Thoracic aorta (tissue), 2 donors: ENCODE results near the gene RASA3. TPM values are rescaled to one million over a fixed set of nuclear protein-coding genes. Genes with fewer than 3 reads are reported as not detected.
A peak's percentile ranks its signal among the peaks of the same experiment; 100 is the strongest.

Source experiments
- ATAC-seq: fragments of 150-250 bp; one replicate; pipeline ENCODE4 v1.8.0; 2017; ENCODE audit warnings: low read depth; ENCODE audit not compliant: insufficient number of reproducible peaks, low FRiP score
- DNase-seq: peaks from one replicate; pipeline ENCODE4 v3.0.0-alpha.2; 2020; ENCODE audit warnings: low spot score
- H3K27ac ChIP-seq, 2 donors: fragments of 200-600 bp; sonication (generic); 1 replicate in 1 of 2; 2 replicates in 1 of 2; pipeline ENCODE4 v1.5.1; 2016; ENCODE audit warnings: mild to moderate bottlenecking in 2 of 2, moderate library complexity in 2 of 2
- H3K27me3 ChIP-seq: fragments of 200-600 bp; sonication (generic); replicated peaks from 2 replicates; pipeline ENCODE4 v1.6.0; 2016; ENCODE audit warnings: mild to moderate bottlenecking; ENCODE audit not compliant: insufficient read depth
- H3K36me3 ChIP-seq: fragments of 200-600 bp; sonication (generic); one replicate; pipeline ENCODE4 v1.5.1; 2016
- H3K4me1 ChIP-seq, 2 donors: fragments of 200-600 bp; sonication (generic); 1 replicate in 1 of 2; 2 replicates in 1 of 2; pipeline versions ENCODE4 v1.5.1 to v1.6.0; 2016; ENCODE audit warnings: low read depth in 2 of 2, mild to moderate bottlenecking in 1 of 2; ENCODE audit not compliant: control insufficient read depth in 1 of 2
- H3K4me3 ChIP-seq: fragments of 200-600 bp; sonication (generic); 2 replicates; pipeline ENCODE4 v1.5.1; 2016; ENCODE audit warnings: mild to moderate bottlenecking
- H3K9me3 ChIP-seq: fragments of 200-600 bp; sonication (generic); 2 replicates; pipeline ENCODE4 v1.5.1; 2016
- total RNA-seq, 2 donors: library from RNA; depleted of rRNA; stranded (reverse); fragments of >200 nt; gene quantifications; one replicate each; pipeline versions ENCODE4 v1.1.0 to v1.2.3, GENCODE V29; 2016
- TF ChIP-seq, protein P1 (sequence below): fragments of 200-600 bp; sonication (generic); IDR thresholded peaks from one replicate; pipeline ENCODE4 v1.5.1; 2019; ENCODE audit warnings: antibody characterized with exemption

The RASA3 gene
- total RNA-seq, 2 donors from 2014 or later, result 38.9 to 48.6 TPM

DNA sequence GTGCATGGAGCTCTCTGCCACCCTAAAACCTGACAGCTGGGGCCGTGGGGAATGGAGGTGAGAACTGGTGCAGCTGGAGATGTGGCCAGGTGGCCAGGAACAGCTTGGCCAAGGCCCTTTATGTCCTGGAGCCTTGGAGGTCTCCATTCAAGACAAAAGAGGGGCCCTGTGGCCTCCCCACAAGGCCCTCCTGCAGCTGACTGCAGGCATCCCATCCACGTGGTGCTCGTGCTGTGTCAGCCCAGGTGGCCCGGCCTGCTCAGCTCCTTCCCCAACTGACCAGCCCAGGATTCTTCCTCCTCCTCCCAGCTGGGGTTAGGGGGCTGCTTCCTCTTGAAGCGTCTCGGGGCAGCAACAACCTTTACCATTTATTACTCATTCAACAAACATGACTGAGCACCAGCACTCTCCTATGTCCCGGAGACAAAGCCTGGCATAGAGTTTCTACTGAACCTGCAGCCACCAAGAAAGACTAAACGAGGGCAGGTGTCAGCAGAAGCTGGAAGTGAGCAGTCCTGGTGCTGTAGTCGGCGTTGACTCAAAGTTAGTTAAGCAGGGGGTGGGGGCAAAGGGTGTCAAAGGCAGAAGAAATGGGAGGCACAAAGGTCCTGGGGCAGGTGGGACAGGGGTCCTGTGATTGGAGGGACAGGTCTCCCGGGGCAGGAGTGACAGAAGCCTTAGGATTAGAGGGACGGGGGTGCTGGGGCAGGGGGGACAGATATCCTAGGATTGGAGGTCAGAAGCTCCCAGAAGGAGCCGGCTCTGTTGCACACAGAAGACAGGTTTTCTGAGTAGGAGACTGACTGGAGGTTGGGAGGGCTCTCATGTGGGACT is 135.3 kb downstream of the RASA3 start:
- TF ChIP-seq, protein P1, sequence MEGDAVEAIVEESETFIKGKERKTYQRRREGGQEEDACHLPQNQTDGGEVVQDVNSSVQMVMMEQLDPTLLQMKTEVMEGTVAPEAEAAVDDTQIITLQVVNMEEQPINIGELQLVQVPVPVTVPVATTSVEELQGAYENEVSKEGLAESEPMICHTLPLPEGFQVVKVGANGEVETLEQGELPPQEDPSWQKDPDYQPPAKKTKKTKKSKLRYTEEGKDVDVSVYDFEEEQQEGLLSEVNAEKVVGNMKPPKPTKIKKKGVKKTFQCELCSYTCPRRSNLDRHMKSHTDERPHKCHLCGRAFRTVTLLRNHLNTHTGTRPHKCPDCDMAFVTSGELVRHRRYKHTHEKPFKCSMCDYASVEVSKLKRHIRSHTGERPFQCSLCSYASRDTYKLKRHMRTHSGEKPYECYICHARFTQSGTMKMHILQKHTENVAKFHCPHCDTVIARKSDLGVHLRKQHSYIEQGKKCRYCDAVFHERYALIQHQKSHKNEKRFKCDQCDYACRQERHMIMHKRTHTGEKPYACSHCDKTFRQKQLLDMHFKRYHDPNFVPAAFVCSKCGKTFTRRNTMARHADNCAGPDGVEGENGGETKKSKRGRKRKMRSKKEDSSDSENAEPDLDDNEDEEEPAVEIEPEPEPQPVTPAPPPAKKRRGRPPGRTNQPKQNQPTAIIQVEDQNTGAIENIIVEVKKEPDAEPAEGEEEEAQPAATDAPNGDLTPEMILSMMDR, result no peak
- H3K9me3 ChIP-seq, result no peaks in the 10 kb centered on the region
- H3K27me3 ChIP-seq, result no peaks in the 10 kb centered on the region
- ATAC-seq (no peak), DNase-seq (no peak)
- no peak overlapping the region for H3K4me3 ChIP-seq
- peaks cover 0 to 15% of the 10 kb centered on the region in 2 donors for H3K4me1 ChIP-seq
- H3K36me3 ChIP-seq, result peaks cover 34% of the 10 kb centered on the region
- peak overlapping the region in 1 of 2 donors; percentile 63 for H3K27ac ChIP-seq

DNA sequence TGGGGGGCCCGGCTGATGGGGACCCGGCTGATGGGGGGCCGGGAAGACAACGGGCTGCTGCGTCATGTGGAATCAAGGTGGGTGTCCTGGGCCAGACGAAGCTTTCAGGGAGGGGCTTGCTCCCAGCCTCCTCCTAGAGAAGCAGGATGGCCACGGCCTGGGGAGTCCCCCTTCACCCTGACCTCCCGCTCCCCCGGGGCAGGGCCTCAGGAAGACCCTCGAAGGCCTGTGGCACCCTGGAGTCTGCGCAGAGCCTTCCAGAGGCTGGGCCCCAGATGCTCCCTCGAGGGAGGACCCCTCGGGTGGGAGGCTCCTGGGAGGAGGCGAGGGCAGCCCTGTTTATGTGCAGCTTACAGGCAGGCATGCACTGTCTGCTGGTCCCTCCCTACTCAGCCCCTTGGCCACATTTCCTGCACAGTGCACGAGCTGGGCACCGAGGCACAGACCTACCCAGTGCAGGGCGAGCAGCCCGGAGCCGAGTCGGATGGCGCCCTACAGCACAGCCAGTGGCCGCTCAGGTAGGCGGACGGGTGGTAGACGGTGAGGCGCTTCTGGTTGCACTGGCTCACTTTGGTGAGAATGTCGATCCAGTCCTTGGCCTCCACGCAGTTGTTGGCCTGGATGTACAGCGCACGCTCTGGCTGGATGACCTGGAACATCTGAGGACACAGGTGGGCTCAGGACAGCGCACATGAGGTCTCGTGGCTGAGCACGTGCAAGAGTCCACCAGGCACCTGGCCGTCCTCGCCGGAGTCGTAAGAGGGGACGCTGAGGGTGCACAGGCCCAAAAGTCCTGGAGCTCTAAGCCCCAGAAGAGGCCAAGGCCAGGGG is 136.1 kb downstream of the RASA3 start:
- Histone ChIP-seq H3K9me3 (no peaks in the 10 kb centered on the region), H3K27me3 (no peaks in the 10 kb centered on the region), H3K36me3 (peaks cover 35% of the 10 kb centered on the region), H3K4me3 (no peak overlapping the region), H3K27ac (no peak overlapping the region), H3K4me1 (peaks cover 0 to 15% of the 10 kb centered on the region in 2 donors)
- ATAC-seq (no peak), DNase-seq (no peak)
- TF ChIP-seq, protein P1, result no peak

DNA sequence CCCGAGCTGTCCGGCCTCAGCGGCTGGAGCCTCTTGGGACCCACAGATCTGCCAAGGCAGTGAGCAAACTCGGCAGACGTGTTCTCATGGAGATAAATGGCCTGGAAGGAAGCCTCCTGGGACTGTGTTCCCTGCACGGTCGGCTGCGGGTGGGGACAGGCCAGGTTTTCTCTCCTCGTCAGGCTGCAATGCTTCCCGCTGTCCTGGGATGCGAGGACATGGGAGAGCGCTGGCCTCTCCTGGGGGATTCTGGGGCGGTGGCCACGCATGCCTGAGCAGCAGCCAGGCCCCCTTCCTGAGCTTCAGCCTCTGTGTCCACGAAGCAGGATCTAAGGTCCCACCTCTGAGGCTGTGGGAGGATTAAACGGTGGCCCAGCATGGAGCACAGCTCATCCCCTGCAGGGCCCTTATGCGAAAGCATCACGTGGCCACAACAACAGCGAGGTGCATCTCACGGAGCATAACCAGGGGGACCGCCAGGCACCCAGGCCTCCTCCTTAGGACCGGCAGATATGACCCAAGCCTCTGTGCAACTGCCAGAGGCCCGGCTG is 137.3 kb downstream of the RASA3 start:
- TF ChIP-seq, protein P1, result no peak
- peaks cover 0 to 15% of the 10 kb centered on the region in 2 donors for H3K4me1 ChIP-seq
- H3K9me3 ChIP-seq, result no peaks in the 10 kb centered on the region
- H3K4me3 ChIP-seq, result no peak overlapping the region
- no peak overlapping the region for H3K27ac ChIP-seq
- ATAC-seq (no peak), DNase-seq (no peak)
- H3K27me3 ChIP-seq, result no peaks in the 10 kb centered on the region
- H3K36me3 ChIP-seq, result peaks cover 32% of the 10 kb centered on the region

DNA sequence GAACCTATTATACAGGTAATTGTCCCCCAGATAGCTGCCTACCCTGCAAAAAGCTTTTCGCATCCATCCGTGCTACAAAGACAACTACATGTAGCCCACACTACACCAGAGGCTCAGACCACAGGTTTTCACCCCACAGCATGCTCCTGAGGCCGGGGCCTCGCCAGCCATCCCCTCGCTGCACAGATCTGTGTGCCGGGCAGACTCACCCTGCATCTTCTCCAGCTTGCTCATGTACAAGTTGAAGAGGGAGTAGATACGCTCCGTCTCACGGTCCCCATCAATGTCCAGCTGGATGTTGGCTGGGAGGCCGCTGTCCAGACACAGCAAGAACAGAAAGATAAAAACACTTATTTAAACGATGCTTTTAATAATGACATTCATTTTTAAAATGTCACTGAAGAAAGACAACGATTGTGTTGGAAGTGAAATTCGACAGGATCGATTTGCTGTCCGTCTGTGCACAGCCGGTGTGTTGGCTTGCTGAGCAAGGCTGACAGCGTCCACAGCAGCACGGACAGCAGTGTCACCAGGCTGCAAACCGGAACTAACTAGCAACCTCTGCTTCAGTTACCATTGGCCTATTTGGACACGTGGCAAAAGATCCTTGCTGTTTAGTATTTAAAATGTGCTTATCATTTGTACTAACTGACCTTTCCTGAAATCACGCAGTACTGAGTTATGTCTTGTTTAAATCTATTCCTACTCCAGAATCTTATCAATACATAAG is 140.0 kb downstream of the RASA3 start:
- peaks cover 0 to 2% of the 10 kb centered on the region in 2 donors for H3K4me1 ChIP-seq
- H3K27ac ChIP-seq, result no peak overlapping the region
- ATAC-seq (no peak), DNase-seq (no peak)
- TF ChIP-seq, protein P1, result no peak
- no peaks in the 10 kb centered on the region for H3K9me3 ChIP-seq
- H3K36me3 ChIP-seq, result peaks cover 35% of the 10 kb centered on the region
- H3K27me3 ChIP-seq, result no peaks in the 10 kb centered on the region
- no peak overlapping the region for H3K4me3 ChIP-seq
